CD4-positive, CD25-positive, alpha-beta regulatory T cell (primary cell): ENCODE measurements around the gene SUPT6H. TPM values are rescaled to one million over a fixed set of nuclear protein-coding genes. Genes with fewer than 3 reads are reported as not detected.

Experiments
- ATAC-seq, 2 donors: fragments of 150-1000 bp; cut with Tn5 transposase; one replicate each; pipeline ENCODE4 v1.10.0; 2021; ENCODE audit warnings: low read depth in 2 of 2, moderate number of reproducible peaks in 2 of 2, moderate library complexity in 1 of 2
- DNase-seq, 3 donors: peaks; one replicate each; pipeline versions ENCODE4 v3.0.0 to v3.0.0-alpha.2; 2012 to 2022; ENCODE audit warnings: mixed read lengths in 1 of 3
- H3K27ac ChIP-seq: one replicate; pipeline ENCODE4 v1.7.0; 2013; ENCODE audit warnings: mild to moderate bottlenecking, low read length; ENCODE audit not compliant: insufficient read depth, poor library complexity, severe bottlenecking
- H3K27me3 ChIP-seq: one replicate; pipeline ENCODE4 v1.7.0; 2013; ENCODE audit warnings: low read length; ENCODE audit not compliant: control insufficient read depth, insufficient read depth
- H3K36me3 ChIP-seq: one replicate; pipeline ENCODE4 v1.7.0; 2013; ENCODE audit warnings: mild to moderate bottlenecking, low read length, moderate library complexity; ENCODE audit not compliant: control insufficient read depth, insufficient read depth
- H3K4me1 ChIP-seq: 2 replicates; pipeline ENCODE4 v1.7.0; 2013; ENCODE audit warnings: mild to moderate bottlenecking, low read length; ENCODE audit not compliant: insufficient read depth, control insufficient read depth, poor library complexity, severe bottlenecking
- H3K4me3 ChIP-seq: one replicate; pipeline ENCODE4 v1.7.0; 2013; ENCODE audit warnings: low read depth, mild to moderate bottlenecking, low read length, moderate library complexity
- H3K9me3 ChIP-seq, 2 experiments: 1 replicate in 1 of 2; 2 replicates in 1 of 2; pipeline ENCODE4 v1.7.0; 2013; ENCODE audit warnings: low read length in 2 of 2, mild to moderate bottlenecking in 1 of 2, moderate library complexity in 1 of 2; ENCODE audit not compliant: control insufficient read depth in 2 of 2
- H3K27ac Mint-ChIP-seq, 3 donors: one replicate each; pipeline ENCODE4 v1.8.0; 2020 to 2022; ENCODE audit warnings: mild to moderate bottlenecking in 3 of 3, mixed read lengths in 3 of 3, moderate library complexity in 2 of 3
- H3K27me3 Mint-ChIP-seq: one replicate; pipeline ENCODE4 v1.8.0; 2022; ENCODE audit warnings: mild to moderate bottlenecking, mixed read lengths
- H3K36me3 Mint-ChIP-seq: one replicate; pipeline ENCODE4 v1.8.0; 2020; ENCODE audit warnings: mixed read lengths
- H3K4me1 Mint-ChIP-seq, 4 donors: one replicate each; pipeline ENCODE4 v1.8.0; 2020 to 2022; ENCODE audit warnings: mixed read lengths in 4 of 4, mild to moderate bottlenecking in 1 of 4
- H3K4me3 Mint-ChIP-seq, 4 donors: one replicate each; pipeline ENCODE4 v1.8.0; 2020 to 2022; ENCODE audit warnings: mild to moderate bottlenecking in 4 of 4, mixed read lengths in 4 of 4, moderate library complexity in 3 of 4
- H3K9me3 Mint-ChIP-seq, 7 donors: one replicate each; pipeline ENCODE4 v1.8.0; 2020 to 2022; ENCODE audit warnings: mixed read lengths in 7 of 7, mild to moderate bottlenecking in 3 of 7, moderate library complexity in 2 of 7
- polyA plus RNA-seq, 4 donors: library from polyadenylated mRNA; unstranded; fragments of 300-500 nt; fragmentation: Illumina TruSeq; gene quantifications; one replicate each; pipeline ENCODE4 v1.2.3, GENCODE V29; 2021
- total RNA-seq: library from RNA; stranded (reverse); gene quantifications from one replicate; pipeline ENCODE4 v1.2.3, GENCODE V29; 2022

Gene SUPT6H
- 167 TPM for total RNA-seq
- polyA plus RNA-seq: 1 to 10 TPM; 8.3 to 9.2 (median 8.9) TPM

DNA sequence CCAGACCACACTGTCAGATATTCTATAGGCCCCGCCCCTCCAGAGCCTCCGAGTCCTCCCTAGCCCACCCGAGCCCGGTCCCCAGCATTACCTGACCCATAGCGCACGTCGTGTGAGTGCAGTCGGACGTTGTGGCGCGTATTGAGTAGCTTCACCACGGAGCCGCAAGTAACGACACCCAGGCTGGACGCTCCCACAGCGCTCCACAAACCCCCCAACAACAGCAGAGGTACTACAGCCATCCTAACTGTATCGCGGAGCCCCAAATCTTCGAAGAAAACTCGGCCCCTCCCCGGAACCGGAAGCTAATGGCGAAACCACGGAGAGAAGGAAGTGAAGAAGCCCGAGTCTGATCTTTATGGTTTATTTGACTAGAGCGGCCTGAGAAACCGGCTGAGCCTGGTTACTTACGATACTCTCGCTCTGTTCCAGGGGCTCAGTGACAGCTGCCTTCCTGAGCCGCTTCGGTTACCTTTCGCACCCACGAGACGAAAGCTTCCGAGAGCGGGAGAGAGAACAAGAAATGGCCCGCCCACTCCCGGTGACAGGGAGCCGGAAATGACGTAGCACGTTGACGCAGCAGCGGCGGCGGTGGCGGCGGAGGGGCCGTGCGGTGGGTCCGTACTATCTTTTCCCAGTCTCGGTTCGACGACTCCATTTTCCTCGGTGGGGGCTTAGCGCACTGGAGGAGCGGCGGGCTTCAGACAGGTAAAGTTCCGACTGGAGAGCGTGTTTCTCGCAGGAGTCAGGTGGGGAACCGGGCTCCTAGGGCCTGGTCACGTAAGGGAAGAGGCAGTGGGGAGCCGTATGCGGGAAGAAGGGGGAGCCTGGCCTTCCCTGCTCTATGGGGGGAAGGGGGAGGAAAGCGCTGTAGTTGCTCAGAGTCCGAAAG is at the start of gene SUPT6H, which contains the start of gene SDF2:
TSS of gene SUPT6H (plus strand) at position 571 of the 892 bp plus-strand sequence. CDS start 11,197 bp downstream, outside the sequence.
TSS of gene SDF2 (minus strand) at position 272 of the 892 bp plus-strand sequence. CDS start at position 242, 30 bp downstream.
- ATAC-seq: peak; percentile 85 to 86
- Histone ChIP-seq H3K4me3 (peak within 1 kb of the TSS; percentile 79), H3K27me3 (no peaks in the 10 kb centered on the region), H3K36me3 (peaks cover 21% of the 10 kb centered on the region), H3K27ac (peak within 1 kb of the TSS; percentile 99), H3K9me3 (no peaks in the 10 kb centered on the region), H3K4me1 (peaks cover 45% of the 10 kb centered on the region)
- peak within 1 kb of the TSS; percentile 100 for H3K27ac Mint-ChIP-seq
- no peaks in the 10 kb centered on the region for H3K27me3 Mint-ChIP-seq
- H3K4me3 Mint-ChIP-seq: peak within 1 kb of the TSS; percentile 99 to 100 (median 100)
- H3K36me3 Mint-ChIP-seq: peaks cover 5% of the 10 kb centered on the region
- peak; percentile 91 to 96 (median 94) for DNase-seq
- peaks cover 24 to 67% (median 51%) of the 10 kb centered on the region in 4 donors for H3K4me1 Mint-ChIP-seq
- no peaks in the 10 kb centered on the region for H3K9me3 Mint-ChIP-seq

DNA sequence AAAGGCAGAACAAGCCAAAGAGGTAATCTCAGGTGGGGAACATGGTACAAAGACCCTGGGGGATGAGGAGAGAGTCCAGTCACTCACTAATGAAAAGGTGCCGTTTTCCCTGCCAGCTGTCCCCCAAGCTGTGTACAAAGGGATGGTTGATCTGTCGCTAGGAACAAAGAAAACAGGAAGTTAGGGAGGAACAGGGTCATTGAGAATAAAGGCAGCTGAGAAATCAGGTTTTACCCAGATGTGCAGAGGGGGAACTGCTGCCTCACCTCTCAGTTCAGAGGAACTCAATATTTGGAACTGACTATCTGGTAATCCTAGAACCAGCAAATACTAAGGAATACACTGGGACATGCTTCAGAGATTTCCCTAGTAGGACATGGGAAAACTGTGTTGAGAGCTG is 49.5 kb upstream of the SUPT6H start:
- peak overlapping the region; percentile 17 for H3K27ac ChIP-seq
- Mint-ChIP-seq H3K36me3 (peaks cover 33% of the 10 kb centered on the region), H3K27ac (peak overlapping the region; percentile 26 to 73 (median 38)), H3K9me3 (peaks cover 0 to 2% (median 0%) of the 10 kb centered on the region in 7 donors), H3K4me3 (no peak overlapping the region), H3K27me3 (no peaks in the 10 kb centered on the region), H3K4me1 (peaks cover 0 to 16% (median 7%) of the 10 kb centered on the region in 4 donors)
- H3K36me3 ChIP-seq: peaks cover 42% of the 10 kb centered on the region
- H3K9me3 ChIP-seq: no peaks in the 10 kb centered on the region
- H3K4me3 ChIP-seq: no peak overlapping the region
- no peaks in the 10 kb centered on the region for H3K4me1 ChIP-seq
- H3K27me3 ChIP-seq: no peaks in the 10 kb centered on the region
- DNase-seq: no peak
- ATAC-seq: no peak

DNA sequence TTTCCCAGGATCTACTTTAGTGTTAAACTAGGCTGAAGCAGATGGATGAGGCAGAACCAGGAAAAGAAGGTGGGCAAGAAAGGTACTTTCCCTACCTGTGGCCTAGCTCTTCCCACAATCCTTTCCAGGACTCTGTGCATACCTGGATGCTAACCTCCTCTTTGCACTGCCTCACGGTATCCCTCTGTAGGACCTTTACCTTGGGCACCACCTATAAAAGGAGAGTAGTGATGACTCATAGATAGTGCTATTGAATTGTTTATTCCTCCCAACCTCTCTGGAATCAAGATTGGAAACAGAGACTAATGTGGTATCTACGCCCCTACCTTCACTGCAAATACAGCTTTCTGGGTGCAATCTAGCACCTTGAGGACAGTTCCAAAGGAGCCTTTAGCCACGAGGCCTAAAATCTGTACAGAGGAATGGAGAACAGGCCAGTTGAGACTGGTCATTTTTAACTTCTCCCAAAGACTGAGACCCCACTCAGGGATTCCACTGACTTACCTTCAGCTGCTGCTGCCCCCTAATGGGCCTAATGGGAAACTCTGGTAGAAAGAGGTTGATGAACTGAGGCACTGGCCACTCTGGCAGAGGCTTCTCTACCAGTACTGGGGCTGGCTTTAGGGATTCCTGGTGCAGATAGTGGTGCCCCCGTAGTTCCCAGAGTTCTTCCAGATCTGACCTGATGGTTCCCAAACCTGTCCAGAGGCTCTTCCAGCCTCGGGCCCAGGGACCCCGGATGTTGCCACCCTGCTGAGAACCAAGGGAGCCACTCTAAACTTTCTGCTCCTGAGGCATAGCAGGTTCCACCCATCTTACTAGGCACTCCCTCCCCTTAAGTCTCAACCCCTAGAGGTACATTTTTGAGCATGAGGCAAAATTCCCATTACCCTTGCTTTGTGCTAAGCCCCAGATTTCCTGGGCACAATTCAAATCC is 48.8 kb upstream of the SUPT6H start:
- no peak overlapping the region for H3K4me3 Mint-ChIP-seq
- peaks cover 35% of the 10 kb centered on the region for H3K36me3 Mint-ChIP-seq
- no peak overlapping the region for H3K27ac ChIP-seq

DNA sequence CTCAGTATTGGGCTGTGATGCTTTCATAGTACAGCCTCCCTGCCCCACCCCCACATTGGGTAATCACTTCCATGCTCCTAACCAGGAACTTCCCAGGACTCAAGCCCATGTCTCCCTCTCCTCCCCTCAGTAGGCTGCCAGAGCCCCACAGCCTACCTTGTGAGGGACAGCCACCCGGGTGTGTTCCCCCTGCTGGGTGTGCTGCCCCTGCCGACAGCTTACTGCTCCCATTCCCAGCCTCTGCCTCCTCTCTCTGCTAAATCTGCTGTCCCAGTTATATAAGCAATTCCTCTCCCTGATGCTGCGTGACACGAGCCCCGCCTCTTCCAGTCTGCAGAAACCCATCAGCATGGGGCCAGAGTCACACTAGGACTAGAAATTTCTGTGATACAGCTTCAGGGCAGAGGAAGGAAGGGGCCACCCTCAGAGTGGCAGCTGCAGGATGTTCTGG is 48.0 kb upstream of the SUPT6H start, which contains the start of gene RSKR:
TSS of gene RSKR (minus strand) at position 255 of the 451 bp plus-strand sequence. CDS start at position 231, 24 bp downstream.
- Mint-ChIP-seq H3K36me3 (peaks cover 40% of the 10 kb centered on the region), H3K27ac (peak within 1 kb of the TSS in 2 of 3 donors; percentile 38 to 49), H3K4me3 (no peak within 1 kb of the TSS), H3K4me1 (peaks cover 0 to 16% (median 7%) of the 10 kb centered on the region in 4 donors), H3K27me3 (no peaks in the 10 kb centered on the region), H3K9me3 (peaks cover 0 to 2% (median 0%) of the 10 kb centered on the region in 7 donors)
- no peak for ATAC-seq
- no peak within 1 kb of the TSS for H3K27ac ChIP-seq
- peaks cover 49% of the 10 kb centered on the region for H3K36me3 ChIP-seq
- H3K9me3 ChIP-seq: no peaks in the 10 kb centered on the region
- H3K4me3 ChIP-seq: no peak within 1 kb of the TSS
- H3K4me1 ChIP-seq: no peaks in the 10 kb centered on the region
- DNase-seq: no peak
- no peaks in the 10 kb centered on the region for H3K27me3 ChIP-seq

More for the DNA sequence above, 48.8 kb upstream of the SUPT6H start:
- H3K36me3 ChIP-seq: peaks cover 44% of the 10 kb centered on the region
- DNase-seq: peak; percentile 18 to 43 (median 43)
- peaks cover 0 to 2% (median 0%) of the 10 kb centered on the region in 7 donors for H3K9me3 Mint-ChIP-seq
- H3K4me1 Mint-ChIP-seq: peaks cover 0 to 16% (median 7%) of the 10 kb centered on the region in 4 donors
- peak overlapping the region in 2 of 3 donors; percentile 26 to 38 for H3K27ac Mint-ChIP-seq
- no peaks in the 10 kb centered on the region for H3K4me1 ChIP-seq
- H3K9me3 ChIP-seq: no peaks in the 10 kb centered on the region
- peak; percentile 40 to 65 for ATAC-seq
- H3K27me3 Mint-ChIP-seq: no peaks in the 10 kb centered on the region
- H3K27me3 ChIP-seq: no peaks in the 10 kb centered on the region
- no peak overlapping the region for H3K4me3 ChIP-seq

DNA sequence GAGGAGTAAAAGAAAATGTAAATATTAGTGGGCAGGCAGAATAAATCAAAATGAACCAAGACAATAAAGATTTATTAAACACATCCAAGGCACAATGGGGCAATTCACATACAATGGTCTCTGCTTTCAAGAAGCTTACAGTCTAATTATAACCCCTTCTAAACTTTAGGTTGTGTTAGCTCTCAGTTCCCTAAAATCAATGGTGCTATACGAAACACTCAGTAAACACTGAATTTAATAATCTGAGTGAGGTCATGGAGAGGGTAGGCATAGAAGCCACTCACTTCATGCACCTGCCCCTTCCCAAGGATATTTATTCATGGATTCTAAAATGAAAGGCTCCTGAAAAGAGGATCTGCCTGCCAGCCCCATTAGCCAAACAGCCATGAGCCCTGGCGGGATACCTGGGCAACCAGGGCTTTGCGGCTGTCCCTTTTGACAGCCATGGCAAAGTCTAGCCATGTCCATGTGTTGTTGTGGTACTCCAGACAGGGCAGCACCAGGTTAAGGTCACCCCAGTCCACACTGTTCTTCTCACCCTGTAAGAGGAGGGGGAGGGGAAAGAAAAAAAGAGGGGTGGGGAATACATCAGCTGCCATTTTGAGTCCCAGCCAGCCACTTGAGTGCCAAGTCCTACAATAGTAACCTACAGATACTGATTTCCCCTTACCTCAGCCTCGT is 46.6 kb upstream of the SUPT6H start:
- peaks cover 63% of the 10 kb centered on the region for H3K36me3 ChIP-seq
- Mint-ChIP-seq H3K4me1 (peaks cover 0 to 16% (median 5%) of the 10 kb centered on the region in 4 donors), H3K27ac (peak overlapping the region in 1 of 3 donors; percentile 49), H3K27me3 (no peaks in the 10 kb centered on the region), H3K36me3 (peaks cover 46% of the 10 kb centered on the region), H3K9me3 (peaks cover 0 to 2% (median 0%) of the 10 kb centered on the region in 7 donors), H3K4me3 (no peak overlapping the region)
- H3K4me3 ChIP-seq: no peak overlapping the region
- H3K9me3 ChIP-seq: no peaks in the 10 kb centered on the region
- no peaks in the 10 kb centered on the region for H3K27me3 ChIP-seq
- DNase-seq: no peak
- H3K27ac ChIP-seq: no peak overlapping the region
- ATAC-seq: no peak
- no peaks in the 10 kb centered on the region for H3K4me1 ChIP-seq

DNA sequence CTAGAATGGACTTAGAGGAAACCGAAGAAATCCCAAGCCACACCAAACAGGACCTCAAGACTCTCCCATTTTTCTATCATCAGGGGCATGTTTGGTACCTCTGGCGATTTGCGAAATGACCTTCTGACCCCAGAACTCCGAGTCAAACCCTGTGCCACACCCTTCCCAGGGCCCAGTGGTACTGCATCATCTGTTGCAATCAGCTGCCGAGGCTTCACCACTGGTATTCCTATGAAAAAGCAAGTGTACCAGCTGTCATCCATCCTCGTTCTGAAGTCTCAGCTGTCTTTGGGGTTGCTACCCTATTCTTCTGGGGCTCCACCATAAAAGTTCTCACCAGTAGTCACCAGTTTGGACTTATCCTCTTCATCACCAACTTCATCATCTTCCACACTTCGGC is 45.7 kb upstream of the SUPT6H start:
- H3K27me3 Mint-ChIP-seq: no peaks in the 10 kb centered on the region
- peak overlapping the region in 1 of 3 donors; percentile 17 for H3K27ac Mint-ChIP-seq

More for the DNA sequence above, 45.7 kb upstream of the SUPT6H start:
- no peak overlapping the region for H3K4me3 ChIP-seq
- DNase-seq (no peak), ATAC-seq (no peak)
- Mint-ChIP-seq H3K4me3 (no peak overlapping the region), H3K9me3 (peaks cover 0 to 2% (median 0%) of the 10 kb centered on the region in 7 donors), H3K36me3 (peaks cover 50% of the 10 kb centered on the region), H3K4me1 (peaks cover 0 to 16% (median 5%) of the 10 kb centered on the region in 4 donors)
- peaks cover 72% of the 10 kb centered on the region for H3K36me3 ChIP-seq
- H3K9me3 ChIP-seq: no peaks in the 10 kb centered on the region
- H3K27me3 ChIP-seq: no peaks in the 10 kb centered on the region
- no peak overlapping the region for H3K27ac ChIP-seq
- H3K4me1 ChIP-seq: no peaks in the 10 kb centered on the region
